DND-41 (cell line): ENCODE results near the gene AKAIN1.

ENCODE experiments used
- CTCF ChIP-seq: IDR thresholded peaks from 2 replicates; pipeline ENCODE4 v1.5.1; 2012; ENCODE audit warnings: borderline replicate concordance, low read length, moderate library complexity, mild to moderate bottlenecking; ENCODE audit not compliant: poor library complexity, severe bottlenecking; ENCODE audit errors: extremely low read depth
- EZH2 ChIP-seq: IDR thresholded peaks from 3 replicates; pipeline ENCODE4 v1.6.1; 2012; ENCODE audit warnings: borderline replicate concordance, low read depth, mild to moderate bottlenecking, moderate library complexity, low read length, inconsistent platforms; ENCODE audit not compliant: severe bottlenecking

GRCh38 chr18:5150894-5151293 lies 46.2 kb downstream of the AKAIN1 start:
- TF ChIP-seq CTCF: no peak
- no peak for TF ChIP-seq EZH2
